Caco-2 (cell line): ENCODE measurements around the gene MELK. TPM values are rescaled to one million over a fixed set of nuclear protein-coding genes. Genes with fewer than 3 reads are reported as not detected.

Experiments
- BruUV-seq: library from RNA; stranded (reverse); fragments of 400-500 nt; replicated peaks from 2 replicates; lab custom pipeline; 2021; lab: Mats Ljungman, UMichigan
- CTCF ChIA-PET: fragments of 300-600 bp; sonication (Branson Sonifier 250); formaldehyde crosslinking; loops from one replicate; lab custom pipeline; 2022; ENCODE audit warnings: antibody characterized with exemption; lab: Charles Lee
- POLR2A ChIA-PET: fragments of 300-600 bp; sonication (Branson Sonifier 250); formaldehyde crosslinking; loops from one replicate; lab custom pipeline; 2022; ENCODE audit warnings: antibody characterized with exemption; lab: Charles Lee
- DNase-seq, 2 experiments: peaks; one replicate each; pipeline versions ENCODE4 v3.0.0 to v3.0.0-alpha.2; 2020 to 2022
- H3K27me3 ChIP-seq: replicated peaks from 2 replicates; pipeline ENCODE4 v1.6.0; 2011; ENCODE audit warnings: low read length; ENCODE audit not compliant: control insufficient read depth, insufficient read depth
- H3K36me3 ChIP-seq: 2 replicates; pipeline ENCODE4 v1.5.1; 2011; ENCODE audit warnings: low read length; ENCODE audit not compliant: control insufficient read depth, insufficient read depth
- H3K4me1 ChIP-seq: fragments of 250-450 bp; sonication (Bioruptor Pico); 2 replicates; pipeline ENCODE4 v1.5.1; 2020; ENCODE audit warnings: mild to moderate bottlenecking
- H3K4me3 ChIP-seq: 2 replicates; pipeline ENCODE4 v1.5.1; 2011; ENCODE audit warnings: low read depth, mild to moderate bottlenecking, control low read depth, low read length
- H3K9me3 ChIP-seq: fragments of 250-450 bp; sonication (Bioruptor Pico); 2 replicates; pipeline ENCODE4 v1.5.1; 2020; ENCODE audit warnings: mild to moderate bottlenecking, moderate library complexity
- H3K27ac Mint-ChIP-seq: one replicate; pipeline ENCODE4 v1.8.0; 2022; ENCODE audit warnings: mixed read lengths; ENCODE audit not compliant: unreplicated experiment
- H3K27me3 Mint-ChIP-seq: one replicate; pipeline ENCODE4 v1.8.0; 2022; ENCODE audit warnings: mixed read lengths; ENCODE audit not compliant: insufficient read depth, unreplicated experiment
- H3K36me3 Mint-ChIP-seq: one replicate; pipeline ENCODE4 v1.8.0; 2022; ENCODE audit warnings: mild to moderate bottlenecking, mixed read lengths; ENCODE audit not compliant: insufficient read depth, unreplicated experiment
- H3K4me1 Mint-ChIP-seq: one replicate; pipeline ENCODE4 v1.8.0; 2022; ENCODE audit warnings: low read depth, mixed read lengths; ENCODE audit not compliant: unreplicated experiment
- H3K4me3 Mint-ChIP-seq: one replicate; pipeline ENCODE4 v1.8.0; 2022; ENCODE audit warnings: mild to moderate bottlenecking, moderate library complexity, mixed read lengths; ENCODE audit not compliant: unreplicated experiment
- H3K9me3 Mint-ChIP-seq: one replicate; pipeline ENCODE4 v1.8.0; 2022; ENCODE audit warnings: mixed read lengths; ENCODE audit not compliant: unreplicated experiment
- CTCF ChIP-seq, 2 experiments: fragments of 200-600 bp in 1 of 2; IDR thresholded peaks; 1 replicate in 1 of 2; 2 replicates in 1 of 2; pipeline versions ENCODE4 v1.5.1 to v1.8.0; 2011 to 2022; ENCODE audit warnings: antibody characterized with exemption in 1 of 2, control low read depth in 1 of 2, inconsistent platforms in 1 of 2, low read depth in 1 of 2, low read length in 1 of 2, mild to moderate bottlenecking in 1 of 2, moderate library complexity in 1 of 2; ENCODE audit not compliant: insufficient read depth in 1 of 2, severe bottlenecking in 1 of 2, unreplicated experiment in 1 of 2
- intact Hi-C: fragments of 100-400 bp; cut with micrococcal nuclease; formaldehyde crosslinking; loops from one replicate; pipeline ENCODE4 v1.10.0; 2022; ENCODE audit not compliant: unreplicated experiment
- total RNA-seq: library from RNA; stranded (reverse); gene quantifications from 2 replicates; pipeline ENCODE4 v1.2.3, GENCODE V29; 2022

Gene MELK
- total RNA-seq, 1 experiment from 2014 or later, result 57.8 TPM

GRCh38 chr9:36625006-36625615 is 52.4 kb downstream of the MELK start:
- H3K27me3 Mint-ChIP-seq, result no peaks in the 10 kb centered on the region
- CTCF ChIA-PET, result no interaction called here
- no peaks in the 10 kb centered on the region for H3K9me3 Mint-ChIP-seq
- no peak for TF ChIP-seq CTCF (IDR thresholded peaks at IDR 0.05; ENCODE audit: insufficient read depth in 1 of 2, low read depth in 1 of 2, low read length in 1 of 2, severe bottlenecking in 1 of 2, unreplicated experiment in 1 of 2)
- intact Hi-C loops, result no loop called here
- no peaks in the 10 kb centered on the region for H3K27me3 ChIP-seq
- DNase-seq, result no peak
- H3K36me3 ChIP-seq, result no peaks in the 10 kb centered on the region
- no peak overlapping the region for H3K4me3 ChIP-seq
- no peaks in the 10 kb centered on the region for H3K4me1 ChIP-seq
- H3K36me3 Mint-ChIP-seq, result peaks cover 62% of the 10 kb centered on the region
- no peak overlapping the region for H3K27ac Mint-ChIP-seq
- no TSS peak for BruUV-seq
- no peak overlapping the region for H3K4me3 Mint-ChIP-seq
- no peaks in the 10 kb centered on the region for H3K9me3 ChIP-seq
- peaks cover 7% of the 10 kb centered on the region for H3K4me1 Mint-ChIP-seq
- POLR2A ChIA-PET, result no interaction called here

- H3K27me3 Mint-ChIP-seq, result no peaks in the 10 kb centered on the region
- no peaks in the 10 kb centered on the region for H3K4me1 Mint-ChIP-seq
- no TSS peak for BruUV-seq
- H3K9me3 Mint-ChIP-seq, result no peaks in the 10 kb centered on the region
- ChIA-PET CTCF (interaction anchor here (0.6 to 1.4 kb wide), 8 partner anchors 23 to 226 kb away, joined by 3 to 33 read pairs (median 3); no protein-coding TSS in a partner anchor), POLR2A (no interaction called here)
- Histone ChIP-seq H3K9me3 (no peaks in the 10 kb centered on the region), H3K27me3 (no peaks in the 10 kb centered on the region), H3K36me3 (no peaks in the 10 kb centered on the region), H3K4me1 (no peaks in the 10 kb centered on the region), H3K4me3 (no peak overlapping the region)
- peak in 1 of 2 experiments; percentile 3 for DNase-seq
- peaks cover 69% of the 10 kb centered on the region for H3K36me3 Mint-ChIP-seq
- TF ChIP-seq CTCF (IDR thresholded peaks at IDR 0.05; ENCODE audit: insufficient read depth in 1 of 2, low read depth in 1 of 2, low read length in 1 of 2, severe bottlenecking in 1 of 2, unreplicated experiment in 1 of 2), result peak; percentile 38 to 41
- no peak overlapping the region for H3K4me3 Mint-ChIP-seq
- intact Hi-C loops, result loop anchor here (1.0 kb wide), 1 partner anchor 96 kb away; no protein-coding TSS in a partner anchor
- H3K27ac Mint-ChIP-seq, result no peak overlapping the region
Measured at GRCh38 chr9:36632892-36633291, 60.2 kb downstream of the MELK start.

GRCh38 chr9:36637491-36638270 is 65.0 kb downstream of the MELK start:
- BruUV-seq, result no TSS peak
- TF ChIP-seq CTCF (IDR thresholded peaks at IDR 0.05; ENCODE audit: insufficient read depth in 1 of 2, low read depth in 1 of 2, low read length in 1 of 2, severe bottlenecking in 1 of 2, unreplicated experiment in 1 of 2), result peak in 1 of 2 experiments; percentile 14
- DNase-seq, result no peak
- H3K36me3 Mint-ChIP-seq, result peaks cover 58% of the 10 kb centered on the region
- no peaks in the 10 kb centered on the region for H3K9me3 Mint-ChIP-seq
- Histone ChIP-seq H3K27me3 (no peaks in the 10 kb centered on the region), H3K4me1 (no peaks in the 10 kb centered on the region), H3K4me3 (no peak overlapping the region), H3K9me3 (no peaks in the 10 kb centered on the region), H3K36me3 (no peaks in the 10 kb centered on the region)
- H3K4me3 Mint-ChIP-seq, result no peak overlapping the region
- H3K27ac Mint-ChIP-seq, result no peak overlapping the region
- ChIA-PET POLR2A (no interaction called here), CTCF (interaction anchor here (1.6 kb wide), 1 partner anchor 91 kb away, joined by 6 read pairs; no protein-coding TSS in a partner anchor)
- intact Hi-C loops, result no loop called here
- H3K27me3 Mint-ChIP-seq, result no peaks in the 10 kb centered on the region
- H3K4me1 Mint-ChIP-seq, result no peaks in the 10 kb centered on the region
